Activated naive CD4-positive, alpha-beta T cell treated with anti-CD3 and anti-CD28 coated beads, Interleukin-2, amount 50 U/mL, for 24 hours (primary cell): ENCODE data around the gene CHCHD5.

ENCODE experiments used
- H3K27ac Mint-ChIP-seq: one replicate; pipeline ENCODE4 v1.8.0; 2021; ENCODE audit warnings: mild to moderate bottlenecking, mixed read lengths
- H3K27me3 Mint-ChIP-seq: one replicate; pipeline ENCODE4 v1.8.0; 2021; ENCODE audit warnings: mixed read lengths
- H3K36me3 Mint-ChIP-seq: one replicate; pipeline ENCODE4 v1.8.0; 2021; ENCODE audit warnings: mixed read lengths
- H3K4me1 Mint-ChIP-seq: one replicate; pipeline ENCODE4 v1.8.0; 2021; ENCODE audit warnings: mixed read lengths
- H3K4me3 Mint-ChIP-seq: one replicate; pipeline ENCODE4 v1.8.0; 2021; ENCODE audit warnings: mild to moderate bottlenecking, mixed read lengths
- H3K9me3 Mint-ChIP-seq: one replicate; pipeline ENCODE4 v1.8.0; 2021; ENCODE audit warnings: mixed read lengths

The CHCHD5 gene

DNA sequence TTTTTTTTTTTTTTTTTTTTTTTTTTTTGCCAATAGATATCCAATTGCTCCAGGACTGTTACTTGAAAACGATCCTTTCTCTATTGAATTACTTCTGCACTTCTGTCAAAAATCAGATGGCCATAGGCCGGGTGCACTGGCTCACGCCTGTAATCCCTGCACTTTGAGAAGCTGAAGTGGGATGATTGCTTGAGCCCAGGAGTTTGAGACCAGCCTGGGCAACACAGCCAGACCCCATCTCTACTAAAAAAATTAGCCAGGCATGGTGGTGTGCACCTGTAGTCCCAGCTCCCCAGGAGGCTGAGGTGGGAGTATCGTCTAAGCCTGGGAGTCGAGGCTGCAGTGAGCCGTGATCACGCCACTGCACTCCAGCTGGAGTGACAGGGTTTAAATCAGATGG is 4.3 kb upstream of the CHCHD5 start:
- no peaks in the 10 kb centered on the region for H3K27me3 Mint-ChIP-seq
- H3K9me3 Mint-ChIP-seq: no peaks in the 10 kb centered on the region
- H3K4me3 Mint-ChIP-seq: no peak overlapping the region
- no peak overlapping the region for H3K27ac Mint-ChIP-seq
- peaks cover 24% of the 10 kb centered on the region for H3K4me1 Mint-ChIP-seq
- H3K36me3 Mint-ChIP-seq: peaks cover 12% of the 10 kb centered on the region

DNA sequence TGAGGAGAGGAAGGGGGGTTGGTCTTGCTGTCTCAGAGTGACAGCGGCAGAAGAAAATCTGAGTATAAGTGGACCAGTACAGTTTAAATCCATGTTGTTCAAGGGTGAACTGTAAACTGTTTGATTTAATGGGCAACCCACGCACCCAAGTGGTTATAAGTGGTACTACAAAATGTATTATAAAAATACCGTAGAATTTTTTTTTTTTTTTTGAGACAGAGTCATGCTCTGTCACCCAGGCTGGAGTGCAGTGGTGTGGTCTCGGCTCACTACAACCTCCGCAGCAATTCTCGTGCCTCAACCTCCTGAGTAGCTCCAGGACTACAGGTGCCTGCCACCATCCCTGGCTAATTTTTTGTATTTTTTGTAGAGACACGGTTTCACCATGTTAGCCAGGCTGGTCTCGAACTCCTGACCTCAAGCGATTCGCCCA is 2.1 kb upstream of the CHCHD5 start:
- no peaks in the 10 kb centered on the region for H3K9me3 Mint-ChIP-seq
- H3K36me3 Mint-ChIP-seq: peaks cover 8% of the 10 kb centered on the region
- H3K4me3 Mint-ChIP-seq: no peak overlapping the region
- H3K27me3 Mint-ChIP-seq: no peaks in the 10 kb centered on the region
- H3K4me1 Mint-ChIP-seq: peaks cover 35% of the 10 kb centered on the region
- no peak overlapping the region for H3K27ac Mint-ChIP-seq

DNA sequence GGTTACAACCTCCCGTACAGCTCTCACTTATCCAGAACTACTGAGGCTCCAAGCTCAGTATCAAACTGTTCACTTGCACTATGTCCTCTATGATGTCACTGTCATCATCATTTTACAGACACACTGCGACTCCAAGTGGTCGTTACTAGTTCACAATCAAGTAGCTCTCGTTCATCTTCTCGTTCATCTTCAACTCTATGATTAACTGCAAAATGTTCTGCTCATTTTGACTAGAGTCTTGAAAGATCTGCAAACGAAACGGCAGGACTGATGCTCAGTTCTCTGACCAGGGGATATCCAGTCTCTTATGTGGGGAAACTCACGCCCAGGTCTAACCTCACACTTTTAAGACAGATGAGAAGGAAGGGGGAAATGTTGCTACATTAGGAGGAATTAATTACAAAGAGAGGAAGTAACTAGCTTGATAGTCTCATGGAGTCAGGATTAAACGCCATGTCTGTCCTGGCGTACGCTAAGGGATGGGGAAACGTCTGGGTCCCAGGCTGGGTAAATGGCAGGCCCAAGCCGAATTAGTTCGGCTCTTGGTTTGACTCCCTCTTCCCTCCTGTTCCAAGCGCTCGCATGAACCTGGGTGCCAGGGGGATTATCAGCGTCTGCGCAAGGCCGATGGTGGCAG is 794 bp upstream of the CHCHD5 start:
- H3K36me3 Mint-ChIP-seq: peaks cover 10% of the 10 kb centered on the region
- peak overlapping the region; percentile 96 for H3K27ac Mint-ChIP-seq
- H3K27me3 Mint-ChIP-seq: no peaks in the 10 kb centered on the region
- no peaks in the 10 kb centered on the region for H3K9me3 Mint-ChIP-seq
- peak overlapping the region; percentile 96 for H3K4me3 Mint-ChIP-seq
- peaks cover 35% of the 10 kb centered on the region for H3K4me1 Mint-ChIP-seq

DNA sequence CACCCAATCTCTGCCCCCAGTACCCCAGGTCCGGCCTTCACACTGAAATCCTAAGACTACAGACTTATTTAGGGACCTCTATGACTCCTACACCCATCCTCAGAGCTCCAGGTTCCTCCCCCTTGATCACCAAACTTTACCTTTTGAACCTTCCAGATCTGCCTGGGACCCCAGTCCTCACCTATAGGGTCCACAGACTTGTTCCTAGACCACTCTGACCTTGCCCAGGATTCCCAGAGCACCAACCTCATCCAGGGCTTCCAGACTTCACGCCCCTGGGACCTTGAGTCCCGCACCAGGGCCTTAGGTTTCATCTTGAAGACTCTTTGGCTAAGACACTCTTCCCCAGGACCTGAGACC is 462 bp downstream of the CHCHD5 start:
- H3K27ac Mint-ChIP-seq: peak overlapping the region; percentile 96
- peak overlapping the region; percentile 96 for H3K4me3 Mint-ChIP-seq
- H3K4me1 Mint-ChIP-seq: peaks cover 35% of the 10 kb centered on the region
- no peaks in the 10 kb centered on the region for H3K9me3 Mint-ChIP-seq
- H3K36me3 Mint-ChIP-seq: peaks cover 10% of the 10 kb centered on the region
- no peaks in the 10 kb centered on the region for H3K27me3 Mint-ChIP-seq

DNA sequence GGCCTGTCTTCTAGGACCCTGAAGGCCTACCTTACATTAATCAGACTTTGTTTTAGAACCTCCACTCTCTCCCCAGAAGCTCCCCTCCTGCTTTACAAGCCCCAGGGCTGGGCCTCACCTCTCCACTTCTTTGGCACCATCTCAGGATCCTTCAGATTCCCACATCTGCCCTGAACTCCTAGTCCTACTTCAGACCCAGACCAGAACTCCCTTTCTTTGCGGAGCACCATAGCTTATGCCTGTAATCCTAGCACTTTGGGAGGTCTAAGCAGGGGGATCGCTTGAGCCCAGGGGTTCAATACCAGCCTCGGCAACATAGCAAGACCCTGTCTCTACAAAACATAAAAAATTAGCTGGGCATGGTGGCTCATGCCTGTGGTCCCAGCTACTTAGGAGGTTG is 991 bp downstream of the CHCHD5 start:
- H3K36me3 Mint-ChIP-seq: peaks cover 12% of the 10 kb centered on the region
- no peaks in the 10 kb centered on the region for H3K27me3 Mint-ChIP-seq
- peak overlapping the region; percentile 96 for H3K27ac Mint-ChIP-seq
- H3K9me3 Mint-ChIP-seq: no peaks in the 10 kb centered on the region
- H3K4me1 Mint-ChIP-seq: peaks cover 35% of the 10 kb centered on the region
- H3K4me3 Mint-ChIP-seq: peak overlapping the region; percentile 96

DNA sequence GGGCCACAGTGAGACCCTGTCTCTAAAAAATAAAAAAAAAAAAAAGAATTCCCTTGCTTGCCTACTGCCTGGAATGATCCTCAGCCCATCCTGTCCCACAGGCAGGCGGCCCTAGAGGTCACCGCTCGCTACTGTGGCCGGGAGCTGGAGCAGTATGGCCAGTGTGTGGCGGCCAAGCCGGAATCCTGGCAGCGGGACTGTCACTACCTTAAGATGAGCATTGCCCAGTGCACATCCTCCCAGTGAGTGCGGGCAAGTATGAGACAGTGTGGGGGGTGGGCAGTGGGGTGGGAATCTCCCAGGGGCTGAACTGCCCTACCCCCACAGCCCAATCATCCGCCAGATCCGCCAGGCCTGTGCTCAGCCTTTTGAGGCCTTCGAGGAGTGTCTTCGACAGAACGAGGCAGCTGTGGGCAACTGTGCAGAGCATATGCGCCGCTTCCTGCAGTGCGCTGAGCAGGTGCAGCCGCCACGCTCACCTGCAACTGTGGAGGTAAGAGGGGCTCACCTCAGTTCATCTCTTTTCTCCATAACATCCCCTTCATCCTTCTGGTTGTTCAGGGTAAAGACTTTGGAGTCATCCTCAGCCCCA is 1.6 kb downstream of the CHCHD5 start:
- no peaks in the 10 kb centered on the region for H3K9me3 Mint-ChIP-seq
- H3K4me1 Mint-ChIP-seq: peaks cover 35% of the 10 kb centered on the region
- peaks cover 12% of the 10 kb centered on the region for H3K36me3 Mint-ChIP-seq
- peak overlapping the region; percentile 96 for H3K4me3 Mint-ChIP-seq
- H3K27me3 Mint-ChIP-seq: no peaks in the 10 kb centered on the region
- H3K27ac Mint-ChIP-seq: no peak overlapping the region

DNA sequence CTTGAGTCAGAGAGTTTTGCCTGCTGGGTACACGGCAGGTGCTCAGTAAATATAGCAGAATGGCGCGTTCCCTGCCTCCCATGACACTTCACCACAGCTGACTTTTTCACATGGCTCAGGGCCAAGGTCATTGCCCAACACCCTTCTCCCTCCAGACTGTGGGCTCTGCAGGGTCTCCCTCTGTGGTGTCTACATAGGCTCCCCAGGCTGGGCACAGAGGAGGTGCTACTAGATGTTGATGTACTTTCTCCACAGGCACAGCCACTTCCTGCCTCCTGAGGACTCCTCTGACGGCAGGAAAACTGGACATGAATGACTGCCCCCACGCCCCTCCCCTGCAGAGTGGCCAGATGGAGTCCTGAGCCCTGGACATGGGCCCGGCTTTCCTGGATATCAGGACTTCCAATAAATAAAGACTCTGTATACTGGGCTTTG is 4.2 kb downstream of the CHCHD5 start:
- Mint-ChIP-seq H3K36me3 (peaks cover 13% of the 10 kb centered on the region), H3K27ac (no peak overlapping the region), H3K4me1 (peaks cover 25% of the 10 kb centered on the region), H3K9me3 (no peaks in the 10 kb centered on the region), H3K27me3 (no peaks in the 10 kb centered on the region), H3K4me3 (peak overlapping the region; percentile 5)

DNA sequence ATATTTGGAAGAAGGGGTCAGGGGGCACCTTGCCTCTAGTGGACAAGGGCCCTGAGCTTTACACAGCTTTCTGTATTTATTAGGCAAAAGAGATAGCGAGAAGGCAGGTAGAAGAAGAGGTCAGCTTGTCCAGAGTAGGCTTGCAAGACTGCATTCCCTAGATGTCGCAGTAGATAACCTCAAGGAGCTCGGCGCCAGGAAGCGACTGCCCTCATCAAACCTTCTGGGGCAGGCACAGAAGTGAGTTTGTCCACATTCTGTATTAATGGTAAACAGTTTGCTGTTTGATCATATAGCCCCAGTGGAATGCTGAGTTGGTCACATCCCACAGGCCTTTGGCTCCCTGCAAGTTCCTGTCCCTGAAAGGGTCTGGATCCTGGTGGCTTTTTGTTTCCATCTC is 7.0 kb downstream of the CHCHD5 start:
- Mint-ChIP-seq H3K27me3 (no peaks in the 10 kb centered on the region), H3K27ac (peak overlapping the region; percentile 85), H3K4me3 (no peak overlapping the region), H3K4me1 (peaks cover 5% of the 10 kb centered on the region), H3K9me3 (no peaks in the 10 kb centered on the region), H3K36me3 (peaks cover 14% of the 10 kb centered on the region)

DNA sequence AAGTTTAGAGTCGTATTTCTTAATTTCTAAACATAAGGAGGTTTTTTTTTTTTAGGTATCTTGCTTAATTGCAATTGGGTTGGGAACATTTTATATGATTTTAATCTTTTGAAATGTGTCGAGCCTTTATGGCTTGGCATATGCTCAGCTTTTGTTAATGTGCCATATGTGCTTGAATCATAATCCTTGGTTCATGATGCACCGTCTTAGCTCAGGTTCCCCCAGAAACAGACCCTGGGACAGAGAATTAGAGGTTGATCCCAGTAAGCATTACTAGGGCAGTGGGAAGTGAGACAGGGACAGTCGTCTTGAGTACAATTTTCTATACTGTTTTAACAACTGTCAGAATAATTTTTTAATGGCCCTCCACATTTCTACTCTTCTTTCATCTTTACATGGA is 9.3 kb downstream of the CHCHD5 start:
- Mint-ChIP-seq H3K27ac (no peak overlapping the region), H3K4me1 (no peaks in the 10 kb centered on the region), H3K9me3 (no peaks in the 10 kb centered on the region), H3K27me3 (no peaks in the 10 kb centered on the region), H3K36me3 (peaks cover 7% of the 10 kb centered on the region), H3K4me3 (no peak overlapping the region)

DNA sequence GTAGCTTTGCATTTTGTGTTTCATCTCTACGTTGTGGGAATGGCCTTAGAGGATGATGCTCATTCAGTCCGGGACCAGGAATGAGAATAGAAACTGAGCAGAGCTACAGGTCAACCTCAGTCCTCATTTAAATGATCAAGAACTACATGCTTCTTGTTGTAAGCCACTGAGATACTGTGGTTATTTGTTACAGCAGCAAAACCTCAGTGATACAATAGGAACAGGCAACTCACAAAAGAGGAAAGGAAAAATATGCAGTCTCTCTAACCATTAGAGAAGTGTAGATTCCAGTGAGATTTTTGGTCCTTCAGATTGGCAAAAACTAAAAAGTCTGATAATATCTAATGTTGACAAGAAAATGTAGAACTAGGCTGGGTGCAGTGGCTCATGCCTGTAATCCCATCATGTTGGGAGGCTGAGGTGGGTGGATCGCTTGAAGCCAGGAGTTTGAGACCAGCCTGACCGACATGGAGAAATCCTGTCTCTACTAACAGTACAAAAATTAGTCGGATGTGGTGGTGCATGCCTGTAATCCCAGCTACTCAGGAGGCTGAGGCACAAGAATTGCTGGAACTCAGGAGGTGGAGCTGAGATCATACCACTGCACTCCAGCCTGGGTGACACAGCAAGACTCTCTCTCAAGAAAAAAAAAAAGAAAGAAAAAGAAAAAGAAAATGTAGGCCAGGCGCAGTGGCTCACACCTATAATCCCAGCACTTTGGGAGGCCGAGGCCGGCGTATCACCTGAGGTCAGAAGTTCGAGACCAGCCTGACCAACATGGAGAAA is 13.3 kb downstream of the CHCHD5 start:
- no peaks in the 10 kb centered on the region for H3K9me3 Mint-ChIP-seq
- no peaks in the 10 kb centered on the region for H3K27me3 Mint-ChIP-seq
- peaks cover 5% of the 10 kb centered on the region for H3K4me1 Mint-ChIP-seq
- H3K36me3 Mint-ChIP-seq: peaks cover 4% of the 10 kb centered on the region
- H3K27ac Mint-ChIP-seq: no peak overlapping the region
- H3K4me3 Mint-ChIP-seq: no peak overlapping the region

DNA sequence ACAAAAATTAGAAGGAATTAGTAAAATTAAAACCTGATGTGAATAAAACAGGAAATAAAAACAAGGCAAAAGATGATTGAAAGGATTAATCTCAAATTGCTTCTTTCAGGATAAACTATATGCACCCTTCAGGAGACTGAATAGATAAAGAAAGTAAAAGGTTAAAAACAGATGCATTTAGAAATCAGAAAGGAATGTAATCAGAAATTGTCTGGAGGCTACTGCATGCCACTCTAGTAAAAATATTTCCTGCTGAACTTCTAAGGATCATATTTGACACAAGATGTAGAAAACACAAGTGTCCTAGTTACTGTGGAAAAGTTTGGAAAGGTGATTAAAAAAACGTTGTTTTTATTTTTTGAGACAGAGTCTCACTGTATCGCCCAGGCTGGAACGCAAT is 16.2 kb downstream of the CHCHD5 start:
- no peak overlapping the region for H3K27ac Mint-ChIP-seq
- H3K27me3 Mint-ChIP-seq: no peaks in the 10 kb centered on the region
- no peaks in the 10 kb centered on the region for H3K9me3 Mint-ChIP-seq
- no peak overlapping the region for H3K4me3 Mint-ChIP-seq
- peaks cover 5% of the 10 kb centered on the region for H3K4me1 Mint-ChIP-seq
- no peaks in the 10 kb centered on the region for H3K36me3 Mint-ChIP-seq

DNA sequence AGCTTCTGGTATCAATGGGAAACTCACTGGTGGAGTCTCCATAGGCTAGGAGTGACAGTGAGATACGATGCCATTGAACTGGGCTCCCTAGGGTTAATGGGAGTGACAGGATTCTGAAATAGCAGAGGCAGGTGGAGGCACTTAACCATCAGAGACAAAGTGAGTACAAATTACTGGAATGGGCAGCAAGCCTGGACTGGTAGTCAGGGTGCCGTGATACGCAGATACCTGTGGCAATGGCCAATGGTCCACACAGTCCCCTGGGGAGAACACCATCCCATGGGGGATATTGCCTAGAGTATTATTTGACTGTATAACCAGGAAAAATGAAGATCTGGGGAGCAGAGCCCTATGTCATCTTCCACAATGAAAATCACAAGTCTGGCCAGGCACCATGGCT is 17.3 kb downstream of the CHCHD5 start:
- no peaks in the 10 kb centered on the region for H3K27me3 Mint-ChIP-seq
- H3K36me3 Mint-ChIP-seq: no peaks in the 10 kb centered on the region
- H3K4me1 Mint-ChIP-seq: peaks cover 5% of the 10 kb centered on the region
- no peaks in the 10 kb centered on the region for H3K9me3 Mint-ChIP-seq
- no peak overlapping the region for H3K4me3 Mint-ChIP-seq
- no peak overlapping the region for H3K27ac Mint-ChIP-seq

DNA sequence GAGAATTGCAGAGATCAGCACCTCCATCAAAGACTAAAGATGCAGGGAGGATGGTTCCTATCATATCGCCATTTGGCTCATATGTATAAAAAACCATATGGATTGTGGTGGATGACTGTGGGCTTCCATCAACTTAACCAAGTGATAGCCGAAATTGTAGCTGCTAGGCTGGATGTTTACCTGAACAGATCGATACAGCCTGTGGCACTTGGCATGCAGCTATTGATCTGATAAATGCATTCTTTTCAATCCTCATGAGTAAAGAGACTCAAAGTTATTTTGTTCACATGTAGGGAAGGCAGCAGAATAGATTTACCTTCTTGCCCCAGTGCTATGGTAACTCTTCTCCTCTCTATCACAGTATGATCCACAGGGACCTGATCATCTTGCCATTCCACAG is 18.5 kb downstream of the CHCHD5 start:
- peaks cover 5% of the 10 kb centered on the region for H3K4me1 Mint-ChIP-seq
- no peak overlapping the region for H3K27ac Mint-ChIP-seq
- H3K4me3 Mint-ChIP-seq: no peak overlapping the region
- no peaks in the 10 kb centered on the region for H3K36me3 Mint-ChIP-seq
- H3K27me3 Mint-ChIP-seq: no peaks in the 10 kb centered on the region
- no peaks in the 10 kb centered on the region for H3K9me3 Mint-ChIP-seq

DNA sequence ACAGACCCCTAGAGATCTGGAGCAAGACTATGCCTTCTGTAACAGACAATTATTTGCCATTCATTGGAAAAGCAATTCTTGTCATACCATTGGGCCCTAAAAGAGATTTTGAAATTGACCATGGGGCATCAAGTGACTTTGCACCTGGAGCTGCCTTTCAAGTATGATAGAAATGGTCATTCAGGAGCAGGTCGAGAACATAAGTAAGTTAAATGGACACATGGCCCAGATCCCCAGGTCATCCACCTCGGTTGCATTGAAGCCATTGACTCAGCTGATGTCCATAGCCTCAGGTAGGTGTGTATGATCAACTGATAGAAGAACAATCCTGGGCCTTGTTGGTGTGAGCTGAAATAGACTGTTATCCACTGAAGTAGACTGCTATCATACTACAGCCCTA is 19.3 kb downstream of the CHCHD5 start:
- no peak overlapping the region for H3K27ac Mint-ChIP-seq
- H3K27me3 Mint-ChIP-seq: no peaks in the 10 kb centered on the region
- H3K4me1 Mint-ChIP-seq: peaks cover 5% of the 10 kb centered on the region
- H3K36me3 Mint-ChIP-seq: no peaks in the 10 kb centered on the region
- no peak overlapping the region for H3K4me3 Mint-ChIP-seq
- H3K9me3 Mint-ChIP-seq: no peaks in the 10 kb centered on the region

DNA sequence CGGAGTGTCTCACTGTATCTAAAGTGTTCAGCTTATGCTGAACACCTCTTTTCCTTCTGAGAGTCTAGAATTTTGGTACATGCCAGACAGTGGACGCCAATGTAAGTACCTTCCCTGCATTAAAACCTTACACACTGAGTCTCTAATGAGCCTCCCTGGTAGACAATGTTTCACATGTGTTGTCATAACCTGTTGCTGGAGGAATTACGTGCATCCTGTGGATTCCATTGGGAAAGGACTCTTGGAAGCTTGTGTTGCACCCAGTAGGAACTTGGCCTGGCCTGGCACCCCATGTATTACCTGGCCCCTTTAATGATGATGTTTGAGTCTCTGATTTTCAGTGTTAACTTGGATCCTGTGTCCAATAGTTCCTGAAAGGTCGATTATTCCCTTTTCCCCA is 20.5 kb downstream of the CHCHD5 start:
- no peak overlapping the region for H3K27ac Mint-ChIP-seq
- H3K36me3 Mint-ChIP-seq: no peaks in the 10 kb centered on the region
- H3K9me3 Mint-ChIP-seq: no peaks in the 10 kb centered on the region
- H3K4me1 Mint-ChIP-seq: peaks cover 4% of the 10 kb centered on the region
- no peaks in the 10 kb centered on the region for H3K27me3 Mint-ChIP-seq
- no peak overlapping the region for H3K4me3 Mint-ChIP-seq

DNA sequence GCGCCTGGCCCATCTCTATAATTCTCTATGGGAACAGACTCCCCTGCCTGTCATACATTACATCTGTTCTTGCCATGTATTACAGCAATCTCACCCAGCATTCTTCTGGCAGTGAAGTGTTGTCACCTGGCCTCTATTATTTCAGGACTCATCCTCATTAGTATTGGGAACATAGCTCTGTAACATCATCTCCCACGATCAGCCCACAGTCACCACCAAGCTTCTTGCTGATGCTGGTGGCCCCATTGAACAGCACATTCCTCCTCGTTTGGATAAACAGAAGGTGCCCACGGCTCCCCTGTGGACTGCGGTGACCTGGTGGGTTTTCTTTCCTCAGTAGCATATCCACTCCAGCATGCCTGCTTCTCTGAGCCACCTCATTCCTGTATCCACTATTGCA is 21.5 kb downstream of the CHCHD5 start:
- Mint-ChIP-seq H3K27ac (no peak overlapping the region), H3K4me3 (no peak overlapping the region), H3K4me1 (no peaks in the 10 kb centered on the region), H3K27me3 (no peaks in the 10 kb centered on the region), H3K9me3 (no peaks in the 10 kb centered on the region), H3K36me3 (no peaks in the 10 kb centered on the region)
